HuH-7.5 (cell line): Measurements from ENCODE around the gene RHOBTB3.

Experiments used
- DNase-seq: peaks from one replicate; pipeline ENCODE4 v3.0.0; 2011; ENCODE audit warnings: low spot score

RHOBTB3 gene

GRCh38 chr5:95763941-95764340, 32.8 kb downstream of the RHOBTB3 start:
- no peak for DNase-seq

- DNase-seq: no peak
Measured at GRCh38 chr5:95768731-95769130, 37.6 kb downstream of the RHOBTB3 start.

GRCh38 chr5:95770830-95771708, 39.9 kb downstream of the RHOBTB3 start:
- no peak for DNase-seq

GRCh38 chr5:95771892-95772291, 40.8 kb downstream of the RHOBTB3 start:
- DNase-seq: no peak

- no peak for DNase-seq
Measured at GRCh38 chr5:95773335-95774059, 42.4 kb downstream of the RHOBTB3 start.

GRCh38 chr5:95777441-95777840, 46.3 kb downstream of the RHOBTB3 start:
- no peak for DNase-seq

GRCh38 chr5:95778713-95779436, 47.7 kb downstream of the RHOBTB3 start:
- DNase-seq: no peak

- no peak for DNase-seq
Measured at GRCh38 chr5:95779611-95780010, 48.5 kb downstream of the RHOBTB3 start.

GRCh38 chr5:95780597-95780996, 49.5 kb downstream of the RHOBTB3 start:
- no peak for DNase-seq

GRCh38 chr5:95781101-95781583, 50.0 kb downstream of the RHOBTB3 start:
- DNase-seq: peak; percentile 39

GRCh38 chr5:95782181-95782580, 51.0 kb downstream of the RHOBTB3 start:
- no peak for DNase-seq

GRCh38 chr5:95783661-95784060, 52.5 kb downstream of the RHOBTB3 start:
- DNase-seq: no peak

GRCh38 chr5:95784514-95785302, 53.6 kb downstream of the RHOBTB3 start:
- DNase-seq: no peak

- DNase-seq: no peak
Measured at GRCh38 chr5:95786821-95787418, 55.8 kb downstream of the RHOBTB3 start.

GRCh38 chr5:95788493-95788892, 57.4 kb downstream of the RHOBTB3 start:
- DNase-seq: no peak

- no peak for DNase-seq
Measured at GRCh38 chr5:95791751-95792150, 60.6 kb downstream of the RHOBTB3 start.

GRCh38 chr5:95794070-95794516, 63.0 kb downstream of the RHOBTB3 start:
- DNase-seq: no peak

GRCh38 chr5:95797301-95797700, 66.2 kb downstream of the RHOBTB3 start:
- no peak for DNase-seq

GRCh38 chr5:95798048-95798447, 66.9 kb downstream of the RHOBTB3 start:
- DNase-seq: no peak

GRCh38 chr5:95798545-95798944, 67.4 kb downstream of the RHOBTB3 start:
- no peak for DNase-seq

- DNase-seq: no peak
Measured at GRCh38 chr5:95799191-95799835, 68.2 kb downstream of the RHOBTB3 start.
